B cell (primary cell): ENCODE data around the gene TMEM239. TPM values are rescaled to one million over a fixed set of nuclear protein-coding genes. Genes with fewer than 3 reads are reported as not detected.

ENCODE experiments used
- ATAC-seq: fragments of 200-7000 bp; cut with Tn5 transposase; one replicate; pipeline ENCODE4 v1.10.0; 2021; ENCODE audit warnings: low read depth, mild to moderate bottlenecking, moderate number of reproducible peaks, moderate library complexity
- CTCF ChIA-PET: fragments of 350-600 bp; sonication (Branson Sonifier 250); formaldehyde crosslinking; loops from one replicate; lab custom pipeline; 2021; ENCODE audit warnings: antibody characterized with exemption, inconsistent platforms; lab: Charles Lee
- POLR2A ChIA-PET: fragments of 350-600 bp; sonication (Branson Sonifier 250); formaldehyde crosslinking; loops from one replicate; lab custom pipeline; 2021; ENCODE audit warnings: antibody characterized with exemption; lab: Charles Lee
- DNase-seq: peaks from one replicate; pipeline ENCODE4 v3.0.0; 2013
- H2AFZ ChIP-seq: 2 replicates; pipeline ENCODE4 v1.6.1; 2012; ENCODE audit warnings: mild to moderate bottlenecking, low read depth, low read length; ENCODE audit not compliant: insufficient read depth, poor library complexity, severe bottlenecking
- H3K27ac ChIP-seq, 2 donors: 1 replicate in 1 of 2; 2 replicates in 1 of 2; pipeline ENCODE4 v1.5.1; 2012 to 2013; ENCODE audit warnings: low read length in 2 of 2, mild to moderate bottlenecking in 2 of 2, moderate library complexity in 1 of 2
- H3K27me3 ChIP-seq, 4 experiments: fragments of 200-600 bp in 1 of 4; sonication (generic) in 1 of 4; replicated peaks in 1 of 4; 1 replicate in 2 of 4; 2 replicates in 2 of 4; pipeline versions ENCODE4 v1.6.1 to v1.7.0; 2013 to 2016; ENCODE audit warnings: low read length in 3 of 4, mild to moderate bottlenecking in 2 of 4, mixed read lengths in 1 of 4, moderate library complexity in 1 of 4; ENCODE audit not compliant: insufficient read depth in 4 of 4, control insufficient read depth in 3 of 4; ENCODE audit errors: control extremely low read depth in 1 of 4
- H3K36me3 ChIP-seq, 2 experiments: replicated peaks in 1 of 2; 1 replicate in 1 of 2; 2 replicates in 1 of 2; pipeline versions ENCODE4 v1.6.1 to v1.7.1; 2013; ENCODE audit warnings: low read length in 1 of 2; ENCODE audit not compliant: insufficient read depth in 2 of 2, control insufficient read depth in 1 of 2; ENCODE audit errors: control extremely low read depth in 1 of 2, extremely low read depth in 1 of 2
- H3K4me1 ChIP-seq, 2 donors: fragments of 200-600 bp in 1 of 2; sonication (generic) in 1 of 2; 1 replicate in 1 of 2; 2 replicates in 1 of 2; pipeline versions ENCODE4 v1.5.1 to v1.6.1; 2013 to 2017; ENCODE audit warnings: low read length in 2 of 2; ENCODE audit not compliant: control insufficient read depth in 2 of 2, insufficient read depth in 2 of 2
- H3K4me2 ChIP-seq: replicated peaks from 2 replicates; pipeline ENCODE3; 2012; ENCODE audit warnings: mild to moderate bottlenecking, low read depth, low read length; ENCODE audit not compliant: poor library complexity, severe bottlenecking
- H3K4me3 ChIP-seq, 5 experiments: fragments of 200-600 bp in 1 of 5; sonication (generic) in 1 of 5; 1 replicate in 3 of 5; 2 replicates in 2 of 5; pipeline versions ENCODE4 v1.5.1 to v1.7.0; 2011 to 2016; ENCODE audit warnings: low read length in 4 of 5, mild to moderate bottlenecking in 4 of 5, low read depth in 2 of 5, control low read depth in 1 of 5, moderate library complexity in 1 of 5; ENCODE audit not compliant: insufficient read depth in 1 of 5; ENCODE audit errors: control extremely low read depth in 1 of 5, extremely low read depth in 1 of 5
- H3K79me2 ChIP-seq: fragments of 200-600 bp; sonication (generic); one replicate; pipeline ENCODE4 v1.6.0; 2016; ENCODE audit warnings: low read length; ENCODE audit not compliant: control insufficient read depth, insufficient read depth
- H3K9ac ChIP-seq: fragments of 200-600 bp; sonication (generic); 2 replicates; pipeline ENCODE4 v1.6.1; 2017; ENCODE audit warnings: mild to moderate bottlenecking, low read length, moderate library complexity
- H3K9me3 ChIP-seq, 3 donors: one replicate each; pipeline versions ENCODE4 v1.6.1 to v1.7.1; 2013; ENCODE audit warnings: low read length in 2 of 3; ENCODE audit not compliant: control insufficient read depth in 2 of 3, insufficient read depth in 1 of 3; ENCODE audit errors: control extremely low read depth in 1 of 3
- H4K20me1 ChIP-seq: 2 replicates; pipeline ENCODE4 v1.6.0; 2012; ENCODE audit warnings: mild to moderate bottlenecking, low read length; ENCODE audit not compliant: insufficient read depth, control insufficient read depth, poor library complexity, severe bottlenecking
- H3K27ac Mint-ChIP-seq: one replicate; pipeline ENCODE4 v1.8.0; 2021; ENCODE audit warnings: mixed read lengths
- H3K27me3 Mint-ChIP-seq: one replicate; pipeline ENCODE4 v1.8.0; 2021; ENCODE audit warnings: mixed read lengths
- H3K4me1 Mint-ChIP-seq: one replicate; pipeline ENCODE4 v1.8.0; 2021; ENCODE audit warnings: mixed read lengths
- H3K4me3 Mint-ChIP-seq: one replicate; pipeline ENCODE4 v1.8.0; 2021; ENCODE audit warnings: mixed read lengths
- H3K9me3 Mint-ChIP-seq: one replicate; pipeline ENCODE4 v1.8.0; 2022; ENCODE audit warnings: mixed read lengths; ENCODE audit not compliant: insufficient read depth
- CTCF ChIP-seq: fragments of 200-600 bp; IDR thresholded peaks from one replicate; pipeline ENCODE4 v1.8.0; 2022; ENCODE audit warnings: antibody characterized with exemption, mild to moderate bottlenecking
- EZH2 ChIP-seq: IDR thresholded peaks from 2 replicates; pipeline ENCODE4 v1.6.1; 2012; ENCODE audit warnings: borderline replicate concordance, low read depth, mild to moderate bottlenecking, moderate library complexity, low read length; ENCODE audit not compliant: insufficient read depth, poor library complexity, severe bottlenecking
- WGBS: methylation state at CpG from one replicate; pipeline ENCODE4 v1.1.5; 2013; ENCODE audit warnings: missing lambda C conversion rate; ENCODE audit not compliant: insufficient coverage; 5-methylcytosine and 5-hydroxymethylcytosine counted together
- intact Hi-C: fragments of 100-400 bp; cut with micrococcal nuclease; formaldehyde crosslinking; loops from one replicate; pipeline ENCODE4 v1.10.0; 2022
- polyA plus RNA-seq: library from polyadenylated mRNA; depleted of rRNA; stranded (reverse); fragments of >200 nt; gene quantifications from 2 replicates; pipeline ENCODE4 v1.2.3, GENCODE V29; 2012
- total RNA-seq, 2 donors: library from RNA; stranded (reverse); fragments of 120-200 nt in 1 of 2; gene quantifications; 1 replicate in 1 of 2; 2 replicates in 1 of 2; pipeline versions ENCODE4 v1.2.3 to v1.2.4, GENCODE V29; 2013 to 2022

Gene TMEM239
- total and polyA plus RNA-seq, 2 donors (not counting 1 experiment from before 2014, with no cell fraction given) = not detected

DNA sequence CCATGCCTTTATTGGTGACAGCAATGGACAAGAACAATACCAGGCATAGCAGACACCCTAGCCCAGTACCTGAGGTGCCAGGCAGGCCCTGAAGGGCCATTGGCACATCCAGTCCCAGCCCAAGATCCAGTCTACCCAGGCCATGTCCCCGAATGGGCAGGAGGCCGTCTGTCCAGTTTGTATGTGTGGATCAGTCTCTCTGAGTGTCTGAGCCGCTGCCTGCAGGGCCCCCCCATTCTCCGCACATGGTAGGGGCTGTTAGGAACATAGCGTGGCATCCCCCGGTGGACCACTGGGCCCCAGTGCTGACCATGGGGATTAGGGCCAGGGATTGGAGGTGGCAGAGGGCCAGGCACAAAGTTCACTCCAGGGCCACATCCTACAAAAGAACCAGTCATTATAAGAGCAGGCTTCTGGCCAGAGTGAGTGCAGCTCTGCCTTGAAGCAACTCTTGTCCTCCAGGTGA is 19.2 kb downstream of the TMEM239 start:
- H3K79me2 ChIP-seq = peaks cover 11% of the 10 kb centered on the region
- H3K4me1 ChIP-seq = peaks cover 11 to 18% of the 10 kb centered on the region in 2 donors
- POLR2A ChIA-PET = interaction anchor here (0.7 kb wide), 1 partner anchor 874 kb away, joined by 4 read pairs; no protein-coding TSS in a partner anchor
- no peaks in the 10 kb centered on the region for H3K27me3 Mint-ChIP-seq
- intact Hi-C loops = no loop called here
- peaks cover 16% of the 10 kb centered on the region for H3K4me1 Mint-ChIP-seq
- H3K4me3 ChIP-seq = no peak overlapping the region
- peaks cover 0 to 3% (median 0%) of the 10 kb centered on the region in 3 donors for H3K9me3 ChIP-seq
- H3K4me2 ChIP-seq = no peak overlapping the region
- 97% methylated on average over 6 of the region's 6 CpGs for WGBS
- H3K27me3 ChIP-seq = no peaks in the 10 kb centered on the region
- no peaks in the 10 kb centered on the region for H3K9me3 Mint-ChIP-seq
- no peaks in the 10 kb centered on the region for H3K36me3 ChIP-seq
- TF ChIP-seq CTCF = no peak
- no peak for TF ChIP-seq EZH2
- CTCF ChIA-PET = no interaction called here
- H3K27ac Mint-ChIP-seq = no peak overlapping the region
- H3K4me3 Mint-ChIP-seq = no peak overlapping the region
- ATAC-seq = no peak
- no peak for DNase-seq
- no peak overlapping the region for H3K27ac ChIP-seq
- H4K20me1 ChIP-seq = no peaks in the 10 kb centered on the region
- no peak overlapping the region for H2AFZ ChIP-seq
- no peak overlapping the region for H3K9ac ChIP-seq

GRCh38 chr20:2836035-2836434 is 19.9 kb downstream of the TMEM239 start:
- intact Hi-C loops = no loop called here

More at GRCh38 chr20:2836035-2836434, 19.9 kb downstream of the TMEM239 start:
- Histone ChIP-seq H3K27me3 (no peaks in the 10 kb centered on the region), H3K36me3 (no peaks in the 10 kb centered on the region), H2AFZ (no peak overlapping the region), H3K79me2 (peaks cover 15% of the 10 kb centered on the region), H3K9ac (no peak overlapping the region), H3K27ac (no peak overlapping the region), H3K4me3 (no peak overlapping the region), H3K9me3 (peaks cover 0 to 3% (median 0%) of the 10 kb centered on the region in 3 donors), H3K4me1 (peaks cover 11 to 18% of the 10 kb centered on the region in 2 donors), H3K4me2 (no peak overlapping the region), H4K20me1 (no peaks in the 10 kb centered on the region)
- H3K9me3 Mint-ChIP-seq = no peaks in the 10 kb centered on the region
- ChIA-PET CTCF (no interaction called here), POLR2A (interaction anchor here (0.7 kb wide), 1 partner anchor 875 kb away, joined by 4 read pairs; no protein-coding TSS in a partner anchor)
- no peak for ATAC-seq
- DNase-seq = no peak
- H3K4me3 Mint-ChIP-seq = no peak overlapping the region
- no peak overlapping the region for H3K27ac Mint-ChIP-seq
- 94% methylated on average over 4 of the region's 5 CpGs for WGBS
- peaks cover 17% of the 10 kb centered on the region for H3K4me1 Mint-ChIP-seq
- no peak for TF ChIP-seq EZH2
- no peak for TF ChIP-seq CTCF
- no peaks in the 10 kb centered on the region for H3K27me3 Mint-ChIP-seq
